ENCODE measurements around the gene C19orf67.

C19orf67 gene

DNA sequence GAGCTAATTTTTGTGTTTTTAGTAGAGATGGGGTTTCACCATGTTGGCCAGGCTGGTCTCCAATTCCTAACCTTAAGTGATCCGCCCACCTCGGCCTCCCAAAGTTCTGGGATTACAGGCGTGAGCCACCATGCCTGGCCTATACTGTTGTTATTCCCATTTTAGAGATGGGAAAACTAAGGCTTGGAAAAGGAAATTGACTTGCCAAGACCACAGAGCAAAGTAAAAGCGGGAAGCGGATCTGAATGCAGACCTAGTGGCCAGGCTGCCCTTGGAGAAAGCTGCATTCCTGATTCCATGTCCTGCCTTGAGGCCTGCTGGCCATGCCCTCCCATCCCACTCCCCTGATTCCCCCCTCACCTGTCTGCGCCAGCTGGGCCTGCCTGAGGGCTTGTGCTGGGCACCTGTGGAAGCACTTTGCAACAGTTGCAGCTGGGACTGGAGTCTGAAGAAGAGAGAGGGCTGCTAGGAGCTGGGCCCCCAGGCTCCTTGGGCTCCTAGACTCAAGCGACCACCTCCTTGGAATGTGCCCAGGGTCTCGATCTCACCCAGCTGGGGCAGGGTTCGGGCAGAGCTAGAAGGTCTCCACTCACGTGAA lies 29.4 kb downstream of the C19orf67 start:
- no peak for TF ChIP-seq FOXP2 (optimal IDR thresholded peaks at IDR 0.05; ENCODE audit: borderline replicate concordance, extremely low read depth, extremely low read length, insufficient read depth)
- no peak for TF ChIP-seq REST (IDR thresholded peaks at IDR 0.05; ENCODE audit: insufficient read depth in 1 of 2, low read depth in 2 of 2, low read length in 2 of 2)
- TF ChIP-seq POLR2AphosphoS5 (IDR thresholded peaks at IDR 0.05; ENCODE audit: low read depth, low read length): no peak
- TF ChIP-seq TAF1 (IDR thresholded peaks at IDR 0.05; ENCODE audit: borderline replicate concordance, insufficient read depth, low read length): no peak
- no peak for TF ChIP-seq SIN3A (IDR thresholded peaks at IDR 0.05; ENCODE audit: borderline replicate concordance, insufficient read depth, low read length)

DNA sequence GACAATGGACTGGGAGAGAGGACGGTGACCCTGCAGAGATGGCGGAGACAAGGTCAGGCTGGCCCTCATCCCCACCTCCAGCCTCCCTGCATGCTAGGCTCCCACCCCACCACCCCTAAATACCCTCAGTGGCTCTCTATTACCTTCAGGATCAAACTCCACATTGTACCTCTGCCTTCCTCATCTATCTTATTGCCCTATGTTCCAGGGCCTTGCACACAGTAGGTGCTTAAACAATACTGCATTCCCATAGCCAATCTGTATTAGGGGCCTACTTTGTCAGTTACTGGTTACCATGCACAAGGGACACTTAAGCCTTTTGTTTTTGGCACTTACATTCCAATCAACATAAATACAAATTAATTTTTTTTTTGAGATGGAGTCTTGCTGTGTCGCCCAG lies 30.2 kb downstream of the C19orf67 start:
- no peak for TF ChIP-seq SIN3A (IDR thresholded peaks at IDR 0.05; ENCODE audit: borderline replicate concordance, insufficient read depth, low read length)
- no peak for TF ChIP-seq TAF1 (IDR thresholded peaks at IDR 0.05; ENCODE audit: borderline replicate concordance, insufficient read depth, low read length)
- TF ChIP-seq POLR2AphosphoS5 (IDR thresholded peaks at IDR 0.05; ENCODE audit: low read depth, low read length): no peak
- TF ChIP-seq FOXP2 (optimal IDR thresholded peaks at IDR 0.05; ENCODE audit: borderline replicate concordance, extremely low read depth, extremely low read length, insufficient read depth): no peak

DNA sequence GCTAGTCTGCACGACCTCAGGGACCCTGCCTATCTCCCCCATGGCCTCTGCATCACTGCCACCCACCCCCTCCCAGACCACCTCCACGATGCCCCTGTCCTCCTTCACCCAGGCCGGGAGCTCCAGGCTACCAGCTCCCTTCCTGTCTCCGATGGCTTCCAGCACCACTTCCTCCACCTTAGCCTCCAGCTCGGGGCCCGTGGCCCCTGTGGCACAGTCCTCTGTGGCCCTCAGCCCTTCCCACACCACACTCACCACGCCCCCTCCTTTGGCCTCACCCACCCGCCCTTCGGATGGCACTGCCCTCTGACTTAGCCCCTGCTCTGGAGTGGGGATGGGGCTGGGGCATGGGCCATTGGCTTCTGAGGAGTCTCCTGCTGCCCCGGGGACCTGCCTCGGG lies 30.9 kb downstream of the C19orf67 start:
- no peak for TF ChIP-seq REST (IDR thresholded peaks at IDR 0.05; ENCODE audit: insufficient read depth in 1 of 2, low read depth in 2 of 2, low read length in 2 of 2)

DNA sequence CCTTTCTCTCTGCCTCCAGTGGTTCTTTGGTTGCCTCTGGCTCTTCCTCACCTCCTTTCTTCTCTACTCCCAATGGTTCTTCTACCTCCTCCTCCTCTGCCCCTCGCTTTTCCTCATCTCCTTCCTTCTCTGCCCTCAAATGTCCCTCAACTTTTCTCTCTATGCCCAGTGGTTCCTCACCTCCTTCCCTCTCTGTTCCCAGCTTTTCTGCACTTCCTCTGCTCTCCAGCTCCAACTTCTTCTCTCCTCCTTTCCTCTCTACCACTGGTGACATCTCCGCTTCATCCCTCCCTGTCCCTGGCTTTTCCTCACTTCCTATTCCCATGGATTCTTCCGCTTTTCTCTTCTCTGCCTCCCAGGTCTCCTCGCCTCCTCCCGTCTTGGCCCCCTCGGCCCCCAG lies 31.5 kb downstream of the C19orf67 start:
- TF ChIP-seq TAF1 (IDR thresholded peaks at IDR 0.05; ENCODE audit: borderline replicate concordance, insufficient read depth, low read length) (no peak), REST (IDR thresholded peaks at IDR 0.05; ENCODE audit: insufficient read depth in 1 of 2, low read depth in 2 of 2, low read length in 2 of 2) (no peak), POLR2AphosphoS5 (IDR thresholded peaks at IDR 0.05; ENCODE audit: low read depth, low read length) (no peak), SIN3A (IDR thresholded peaks at IDR 0.05; ENCODE audit: borderline replicate concordance, insufficient read depth, low read length) (no peak), FOXP2 (optimal IDR thresholded peaks at IDR 0.05; ENCODE audit: borderline replicate concordance, extremely low read depth, extremely low read length, insufficient read depth) (no peak)

GRCh38 chr19:14053500-14053899 lies 32.1 kb downstream of the C19orf67 start:
- TF ChIP-seq SIN3A (IDR thresholded peaks at IDR 0.05; ENCODE audit: borderline replicate concordance, insufficient read depth, low read length) (no peak), REST (IDR thresholded peaks at IDR 0.05; ENCODE audit: insufficient read depth in 1 of 2, low read depth in 2 of 2, low read length in 2 of 2) (no peak), POLR2AphosphoS5 (IDR thresholded peaks at IDR 0.05; ENCODE audit: low read depth, low read length) (no peak), TAF1 (IDR thresholded peaks at IDR 0.05; ENCODE audit: borderline replicate concordance, insufficient read depth, low read length) (no peak), FOXP2 (optimal IDR thresholded peaks at IDR 0.05; ENCODE audit: borderline replicate concordance, extremely low read depth, extremely low read length, insufficient read depth) (no peak)
